Bronchus fibroblast of lung (primary cell): ENCODE data around the gene KRT34. TPM values are rescaled to one million over a fixed set of nuclear protein-coding genes. Genes with fewer than 3 reads are reported as not detected.

Experiments used
- total RNA-seq: library from RNA; depleted of rRNA; stranded (reverse); fragments of >200 nt; gene quantifications from 2 replicates; pipeline ENCODE4 v1.2.3, GENCODE V29; 2015

The KRT34 gene
- total RNA-seq, result 0.89 and 1.0 TPM in 2 replicates

DNA sequence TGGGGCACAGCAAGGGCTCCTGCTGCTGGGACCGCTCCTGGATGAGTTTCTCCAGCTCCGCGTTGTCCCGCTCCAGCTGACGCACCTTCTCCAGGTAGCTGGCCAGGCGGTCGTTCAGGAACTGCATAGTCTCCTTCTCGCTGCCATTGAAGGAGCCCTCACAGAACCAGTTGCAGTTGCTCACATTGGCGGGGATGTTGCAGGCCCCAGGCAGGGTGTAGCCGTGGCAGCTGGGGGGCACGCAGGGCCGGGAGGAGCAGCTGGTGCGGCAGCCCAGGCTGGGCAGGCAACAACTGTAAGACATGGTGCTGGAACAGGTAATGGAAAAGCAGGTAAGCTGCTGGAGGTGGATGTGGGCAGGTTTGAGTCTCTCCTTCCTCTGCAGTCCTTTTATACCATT, at the start of gene KRT34:
KRT34 (minus strand) TSS at position 364 of the 400 bp plus-strand sequence; CDS start at position 304, 60 bp downstream.

DNA sequence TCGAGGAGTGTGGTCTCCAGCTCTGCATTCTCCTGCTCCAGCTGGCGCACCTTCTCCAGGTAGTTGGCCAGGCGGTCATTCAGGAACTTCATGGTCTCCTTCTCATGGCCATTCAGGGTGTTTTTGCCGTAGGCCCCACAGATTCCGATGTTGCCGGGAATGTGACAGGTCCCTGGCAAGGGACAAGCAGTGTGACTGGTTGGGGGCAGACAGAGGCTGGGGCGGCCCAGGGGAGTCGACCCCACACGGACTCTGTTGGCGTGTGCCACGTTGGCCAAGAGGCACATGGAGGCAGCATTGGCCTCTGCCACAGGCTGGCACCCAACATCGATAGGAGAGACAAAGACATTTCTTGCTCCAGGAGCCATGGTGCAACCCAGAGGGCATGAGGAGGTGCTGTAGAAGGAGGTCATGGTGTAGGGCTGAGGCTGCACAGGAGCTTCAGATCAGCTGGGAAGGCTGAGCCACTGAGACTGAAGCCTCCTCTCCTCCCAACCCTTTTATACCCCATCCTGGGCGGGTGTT, 42.1 kb upstream of the KRT34 start, which contains the start of gene KRT37:
KRT37 (minus strand) TSS at position 475 of the 525 bp plus-strand sequence; CDS start at position 413, 62 bp downstream.

DNA sequence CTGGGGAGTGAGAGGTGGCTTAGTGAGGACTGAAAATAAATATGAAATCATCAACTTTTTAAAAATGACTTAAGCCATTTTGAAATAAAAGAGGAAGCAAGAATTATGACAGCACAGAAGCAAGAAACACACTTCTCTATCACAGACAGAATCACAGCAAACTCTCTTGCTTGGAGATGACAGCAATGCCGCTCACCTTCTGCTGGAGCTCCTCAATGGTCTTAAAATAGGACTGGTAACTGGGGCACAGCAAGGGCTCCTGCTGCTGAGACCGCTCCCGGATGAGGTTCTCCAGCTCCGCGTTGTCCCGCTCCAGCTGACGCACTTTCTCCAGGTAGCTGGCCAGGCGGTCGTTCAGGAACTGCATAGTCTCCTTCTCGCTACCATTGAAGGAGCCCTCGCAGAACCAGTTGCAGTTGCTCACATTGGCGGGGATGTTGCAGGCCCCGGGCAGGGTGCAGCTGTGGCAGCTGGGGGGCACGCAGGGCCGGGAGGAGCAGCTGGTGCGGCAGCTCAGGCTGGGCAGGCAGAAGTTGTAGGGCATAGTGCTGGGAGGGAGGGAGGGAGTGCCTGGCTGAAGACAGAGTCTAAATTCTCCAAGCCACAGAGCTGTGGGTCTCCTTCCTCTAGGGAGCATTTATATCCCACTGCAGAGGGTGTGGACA, 15.0 kb upstream of the KRT34 start, which contains the start of gene KRT31:
KRT31 (minus strand) TSS at position 613 of the 665 bp plus-strand sequence; CDS start at position 544, 69 bp downstream.

GRCh38 chr17:41369713-41370112, 12.4 kb downstream of the KRT34 start, which contains the start of gene KRT33B:
KRT33B (minus strand) TSS chr17:41369813; CDS start chr17:41369750, 63 bp downstream.

DNA sequence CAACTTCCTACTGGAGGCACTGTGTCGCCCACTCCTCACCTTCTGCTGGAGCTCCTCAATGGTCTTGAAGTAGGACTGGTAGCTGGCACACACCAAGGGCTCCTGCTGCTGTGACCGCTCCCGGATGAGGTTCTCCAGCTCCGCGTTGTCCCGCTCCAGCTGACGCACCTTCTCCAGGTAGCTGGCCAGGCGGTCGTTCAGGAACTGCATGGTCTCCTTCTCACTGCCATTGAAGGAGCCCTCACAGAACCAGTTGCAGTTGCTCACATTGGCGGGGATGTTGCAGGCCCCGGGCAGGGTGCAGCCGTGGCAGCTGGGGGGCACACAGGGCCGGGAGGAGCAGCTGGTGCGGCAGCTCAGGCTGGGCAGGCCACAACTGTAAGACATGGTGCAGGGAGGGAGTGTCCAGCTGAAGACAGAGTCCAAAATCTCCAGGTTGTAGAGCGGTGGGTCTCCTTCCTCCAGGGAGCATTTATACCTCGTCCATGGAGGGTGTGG, 31.7 kb downstream of the KRT34 start, which contains the start of gene KRT33A:
KRT33A (minus strand) TSS at position 448 of the 498 bp plus-strand sequence; CDS start at position 387, 61 bp downstream.

Other genes with a start within 250 kb of the KRT34 start
- gene KRTAP4-6, start 241.8 kb downstream of the KRT34 start, total RNA-seq, result not detected in 2 replicates
- gene KRTAP4-5, start 232.5 kb downstream of the KRT34 start, total RNA-seq, result not detected in 2 replicates
- not detected in 2 replicates for gene KRTAP4-4, start 221.6 kb downstream of the KRT34 start, total RNA-seq
- gene KRTAP4-3, start 214.1 kb downstream of the KRT34 start, total RNA-seq, result not detected in 2 replicates
- gene KRTAP4-2, start 204.1 kb downstream of the KRT34 start, total RNA-seq, result not detected in 2 replicates
- gene KRTAP4-1, start 197.4 kb downstream of the KRT34 start, total RNA-seq, result not detected in 2 replicates
- not detected in 2 replicates for gene KRTAP9-1, start 192.4 kb downstream of the KRT34 start, total RNA-seq
- gene KRTAP9-2, start 155.7 kb downstream of the KRT34 start, total RNA-seq, result not detected in 2 replicates
- gene KRTAP9-3, start 149.9 kb downstream of the KRT34 start, total RNA-seq, result not detected in 2 replicates
- not detected in 2 replicates for gene KRTAP9-8, start 144.3 kb downstream of the KRT34 start, total RNA-seq
- gene KRTAP9-4, start 132.6 kb downstream of the KRT34 start, total RNA-seq, result not detected in 2 replicates
- not detected in 2 replicates for gene KRTAP9-9, start 126.9 kb downstream of the KRT34 start, total RNA-seq
- not detected in 2 replicates for gene KRTAP9-6, start 116.9 kb downstream of the KRT34 start, total RNA-seq
- gene KRTAP9-7, start 106.6 kb downstream of the KRT34 start, total RNA-seq, result not detected in 2 replicates
- not detected in 2 replicates for gene KRTAP29-1, start 79.5 kb downstream of the KRT34 start, total RNA-seq
- gene KRTAP16-1, start 73.0 kb downstream of the KRT34 start, total RNA-seq, result not detected in 2 replicates
- not detected in 2 replicates for gene KRTAP17-1, start 66.6 kb downstream of the KRT34 start, total RNA-seq
- gene KRT33A, start 31.5 kb downstream of the KRT34 start, total RNA-seq, result not detected in 2 replicates
- gene KRT33B, start 12.5 kb downstream of the KRT34 start, total RNA-seq, result not detected in 2 replicates
- not detected in 2 replicates for gene KRT31, start 15.3 kb upstream of the KRT34 start, total RNA-seq
- gene KRT37, start 42.3 kb upstream of the KRT34 start, total RNA-seq, result not detected in 2 replicates
- gene KRT38, start 58.7 kb upstream of the KRT34 start, total RNA-seq, result not detected in 2 replicates
- not detected in 2 replicates for gene KRT32, start 85.1 kb upstream of the KRT34 start, total RNA-seq
- gene KRT35, start 98.8 kb upstream of the KRT34 start, total RNA-seq, result not detected in 2 replicates
- gene KRT36, start 107.6 kb upstream of the KRT34 start, total RNA-seq, result not detected in 2 replicates
- not detected in 2 replicates for gene KRT13, start 123.3 kb upstream of the KRT34 start, total RNA-seq
- 0.45 and 0.67 TPM in 2 replicates for gene KRT15, start 136.6 kb upstream of the KRT34 start, total RNA-seq
- gene KRT19, start 146.0 kb upstream of the KRT34 start, total RNA-seq, result 14.7 and 16.1 TPM in 2 replicates
- not detected in 2 replicates for gene KRT9, start 189.8 kb upstream of the KRT34 start, total RNA-seq
- not detected in 2 replicates for gene KRT14, start 204.6 kb upstream of the KRT34 start, total RNA-seq
- gene KRT16, start 230.5 kb upstream of the KRT34 start, total RNA-seq, result not detected in 2 replicates
- 0.89 and 3.7 TPM in 2 replicates for gene KRT17, start 242.3 kb upstream of the KRT34 start, total RNA-seq